Breast epithelium (tissue), 3 donors: Measurements from ENCODE around the gene SH2B3.

ENCODE experiments used
- CTCF ChIP-seq, 3 donors: fragments of 450-650 bp; IDR thresholded peaks; one replicate each; pipeline ENCODE4 v1.5.1; 2016 to 2017; ENCODE audit warnings: antibody characterized with exemption in 3 of 3, mild to moderate bottlenecking in 3 of 3, moderate library complexity in 3 of 3
- POLR2A ChIP-seq: fragments of 450-650 bp; IDR thresholded peaks from one replicate; pipeline ENCODE4 v1.6.1; 2016; ENCODE audit warnings: antibody characterized with exemption, mild to moderate bottlenecking, moderate library complexity
- POLR2AphosphoS5 ChIP-seq, 3 donors: sonication (generic); formaldehyde crosslinking; IDR thresholded peaks; one replicate each; pipeline ENCODE4 v1.6.1; 2017; ENCODE audit warnings: antibody characterized with exemption in 3 of 3

- TF ChIP-seq POLR2AphosphoS5 (IDR thresholded peaks at IDR 0.05) (no peak), CTCF (IDR thresholded peaks at IDR 0.05) (no peak), POLR2A (no peak)
These were observed 28.3 kb downstream of the SH2B3 start for GRCh38 chr12:111434049-111434448.
